NK-92 treated with Interleukin-12 subunit alpha and Interleukin-12 subunit beta, amount 100 ng/mL, for 24 hours (cell line): Measurements from ENCODE around the gene CDC42EP2.

Source experiments
- DNase-seq: peaks from one replicate; lab custom pipeline; 2025; lab: John Stamatoyannopoulos, UW

CDC42EP2 gene

DNA sequence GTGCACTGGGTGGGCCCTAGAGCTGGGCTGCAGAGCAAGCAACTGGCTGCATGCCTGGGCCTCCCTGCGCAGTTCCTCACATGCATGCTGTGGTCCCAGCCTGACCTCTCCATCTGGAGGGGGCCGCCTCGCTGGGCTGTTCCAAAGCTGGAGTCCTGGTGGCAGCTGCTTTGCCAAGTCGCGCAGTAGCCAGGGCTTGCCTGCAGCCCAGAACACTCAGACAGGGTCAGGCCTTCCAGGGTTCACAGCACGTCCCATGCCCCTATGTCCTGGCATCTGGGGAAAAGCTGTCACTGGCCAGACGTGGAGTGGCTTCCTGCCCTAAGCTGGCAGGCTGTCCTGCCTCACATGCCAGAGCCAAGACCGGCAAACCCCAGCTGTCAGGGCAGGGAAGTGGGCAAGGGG lies 16.5 kb upstream of the CDC42EP2 start:
- DNase-seq = no peak

DNA sequence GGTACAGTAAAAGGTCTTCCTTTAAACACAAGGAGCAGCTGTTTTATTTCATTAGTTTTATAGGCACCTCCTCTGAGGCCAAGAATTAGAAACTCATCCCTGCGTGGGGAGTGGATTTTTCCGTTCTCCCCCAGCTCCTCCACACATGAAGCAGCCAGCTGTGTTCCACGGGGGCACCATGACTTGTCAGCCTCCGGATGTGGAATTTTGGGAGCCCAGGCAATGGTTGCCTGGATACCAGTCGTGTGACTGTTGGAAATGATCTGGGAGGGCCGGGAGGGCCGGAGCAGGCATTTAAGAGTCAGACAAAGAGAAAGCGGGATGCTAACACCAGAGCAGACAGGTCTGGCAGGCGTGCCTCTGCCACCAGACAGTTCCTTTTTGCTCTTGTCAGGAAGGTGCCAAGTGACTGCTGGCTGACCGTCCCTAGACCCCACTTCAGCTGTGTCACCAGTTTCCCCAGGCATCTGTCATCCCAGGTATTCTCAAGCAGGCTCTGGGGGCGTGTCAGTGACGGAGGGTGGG lies 15.9 kb upstream of the CDC42EP2 start:
- no peak for DNase-seq

DNA sequence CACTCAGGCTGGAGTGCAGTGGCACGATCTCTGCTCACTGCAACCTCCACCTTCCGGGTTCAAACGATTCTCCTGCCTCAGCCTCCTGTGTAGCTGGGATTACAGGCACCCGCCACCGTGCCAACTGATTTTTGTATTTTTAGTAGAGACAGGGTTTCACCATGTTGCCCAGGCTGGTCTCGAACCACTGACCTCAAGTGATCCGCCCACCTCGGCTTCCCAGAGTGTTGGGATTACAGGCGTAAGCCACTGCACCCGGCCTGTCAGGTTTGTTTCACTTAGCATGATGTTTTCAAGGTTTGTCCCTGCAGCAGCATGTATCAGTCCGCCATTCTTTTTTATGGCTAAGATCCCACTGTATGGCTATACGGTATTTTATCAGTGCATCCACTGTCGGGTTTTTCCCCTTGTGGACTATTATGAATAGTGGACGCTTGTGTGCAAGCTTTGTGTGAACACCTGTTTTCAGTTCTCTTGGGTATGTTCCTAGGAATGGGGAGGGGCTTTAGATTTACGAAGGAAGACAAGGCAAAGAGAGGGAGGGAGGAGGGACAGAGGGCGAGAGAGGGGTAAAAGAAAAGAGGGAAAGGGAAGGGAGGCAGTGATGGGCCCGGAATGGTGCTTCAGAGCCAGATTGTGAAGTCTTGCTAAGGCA lies 13.9 kb upstream of the CDC42EP2 start:
- DNase-seq = no peak

DNA sequence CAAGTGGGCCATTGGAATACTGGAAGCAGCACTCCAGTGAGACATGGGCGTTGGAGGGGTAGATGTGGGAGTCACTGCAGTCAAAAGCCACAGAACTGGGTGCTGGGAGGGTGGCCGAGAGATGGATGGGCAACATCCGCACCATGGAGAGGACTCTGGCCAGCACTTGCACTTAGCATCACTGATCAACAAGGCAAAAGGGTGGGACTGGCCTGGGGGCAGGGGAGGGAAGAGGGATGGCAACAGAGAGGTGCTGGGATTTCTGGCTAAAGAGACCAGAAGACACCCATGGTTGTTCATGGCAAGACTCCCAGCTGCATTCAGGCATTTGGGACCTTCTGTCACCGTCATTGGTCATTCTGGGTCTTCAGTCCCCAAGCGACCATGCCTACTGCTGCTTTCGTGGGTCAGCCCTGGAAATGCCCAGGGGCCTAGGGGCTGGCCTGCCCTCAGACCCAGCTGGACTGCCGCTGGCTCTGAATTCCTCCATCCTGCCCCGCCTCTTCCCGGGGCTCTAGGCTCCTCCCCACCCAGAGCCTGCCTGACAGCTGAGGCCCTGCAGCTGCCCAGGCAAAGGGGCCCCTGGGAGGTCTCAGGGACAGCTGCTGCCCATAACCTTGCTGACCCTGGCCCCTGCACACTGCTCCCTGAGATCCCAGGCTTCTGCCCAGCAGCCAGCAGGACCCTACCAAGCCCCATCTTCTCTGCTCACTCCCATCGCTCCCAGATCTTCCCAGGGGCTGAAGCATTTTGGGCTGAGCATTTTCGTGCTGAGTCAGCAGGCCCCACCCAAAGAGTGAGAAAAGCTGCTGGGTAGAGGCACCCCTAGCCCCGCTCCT lies 13.0 kb upstream of the CDC42EP2 start:
- DNase-seq = no peak

DNA sequence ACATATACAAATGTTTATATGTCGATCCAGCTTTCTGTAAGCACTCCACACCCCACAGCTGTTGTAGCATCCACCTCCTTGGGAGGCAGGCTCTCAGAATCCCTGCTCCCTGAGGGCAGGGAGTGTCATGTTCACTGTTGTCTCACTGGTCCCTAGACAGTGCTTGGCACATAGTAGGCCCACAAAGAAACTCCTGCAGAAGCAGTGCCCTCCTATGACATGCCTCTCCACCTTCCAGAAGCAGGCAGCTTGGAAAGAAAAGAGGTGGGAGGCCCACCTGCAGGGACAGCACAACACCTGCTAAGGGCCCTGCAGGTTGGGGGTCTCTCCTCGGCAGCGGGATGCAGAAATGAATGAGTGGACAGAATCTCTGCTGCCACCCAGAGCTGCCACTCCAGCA lies 11.1 kb upstream of the CDC42EP2 start:
- DNase-seq = no peak

DNA sequence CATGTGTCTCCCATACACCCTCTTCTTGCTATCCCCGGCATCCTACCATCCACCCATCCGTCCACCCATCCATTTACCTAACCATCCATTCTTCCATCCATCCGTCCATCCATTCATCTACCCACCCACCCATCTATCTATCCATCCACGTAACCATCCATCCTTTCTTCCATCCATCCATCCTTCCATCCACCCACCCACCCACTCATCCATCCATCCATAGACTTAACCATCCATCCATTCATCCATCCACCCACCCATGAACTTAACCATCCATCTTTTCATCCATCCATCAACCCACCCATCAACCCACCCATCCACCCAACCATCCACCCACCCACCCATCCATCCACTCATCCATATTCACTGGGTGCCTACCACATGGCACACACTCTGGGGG lies 10.6 kb upstream of the CDC42EP2 start:
- no peak for DNase-seq

DNA sequence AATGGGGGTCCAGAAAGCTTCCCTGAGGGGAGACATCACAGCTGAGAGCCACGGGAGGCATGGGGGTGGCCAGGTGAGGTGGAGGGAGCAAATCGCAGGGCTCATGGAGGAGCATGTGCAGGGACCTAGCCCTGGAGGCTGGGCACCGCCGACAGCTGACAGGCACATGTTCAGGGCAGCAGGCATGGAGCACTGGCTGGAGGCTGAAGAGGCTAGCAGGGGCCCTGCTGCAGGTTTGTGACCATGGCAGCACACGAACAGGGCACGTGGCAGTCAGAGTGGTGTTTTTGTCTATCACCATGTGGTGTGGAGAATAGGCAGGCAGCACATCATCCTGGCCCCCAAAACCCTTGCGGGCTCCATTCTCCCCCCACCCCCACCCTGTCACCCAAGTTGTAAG lies 10.1 kb upstream of the CDC42EP2 start:
- no peak for DNase-seq

DNA sequence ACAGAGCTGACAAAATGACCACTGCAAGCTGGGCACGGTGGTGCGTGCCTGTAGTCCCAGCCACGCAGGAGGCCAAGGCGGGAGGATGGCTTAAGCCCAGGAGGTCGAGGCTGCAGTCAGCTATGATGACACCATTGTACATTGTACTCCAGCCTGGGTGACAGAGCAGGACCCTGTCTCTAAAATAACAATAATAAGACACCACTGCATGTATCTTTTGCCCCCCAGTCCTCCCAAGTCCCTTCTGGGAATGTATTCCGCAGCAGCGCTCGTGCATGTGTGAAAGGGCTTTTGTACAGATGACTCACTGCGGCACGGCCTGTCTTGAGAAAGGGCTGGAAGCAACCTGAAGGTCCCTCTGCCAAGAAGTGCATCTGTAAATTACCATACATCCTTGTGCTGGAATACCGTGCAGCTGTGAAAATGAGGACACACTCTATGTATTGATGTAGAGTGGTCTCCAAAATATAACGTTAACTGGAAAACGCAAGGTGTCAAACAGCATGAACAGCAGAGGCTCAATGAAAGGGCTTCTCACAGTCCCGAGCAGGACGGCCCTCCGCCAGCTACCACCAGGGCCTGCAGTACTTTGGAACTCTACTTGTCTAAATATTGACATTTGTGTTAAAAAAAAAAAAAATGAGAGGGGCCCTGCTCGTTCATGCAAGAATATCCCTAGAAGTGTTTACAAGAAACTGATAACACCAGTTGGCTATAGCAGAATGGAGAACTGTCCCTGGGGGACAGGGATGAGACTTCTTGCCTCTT lies 9.0 kb upstream of the CDC42EP2 start:
- DNase-seq = no peak

DNA sequence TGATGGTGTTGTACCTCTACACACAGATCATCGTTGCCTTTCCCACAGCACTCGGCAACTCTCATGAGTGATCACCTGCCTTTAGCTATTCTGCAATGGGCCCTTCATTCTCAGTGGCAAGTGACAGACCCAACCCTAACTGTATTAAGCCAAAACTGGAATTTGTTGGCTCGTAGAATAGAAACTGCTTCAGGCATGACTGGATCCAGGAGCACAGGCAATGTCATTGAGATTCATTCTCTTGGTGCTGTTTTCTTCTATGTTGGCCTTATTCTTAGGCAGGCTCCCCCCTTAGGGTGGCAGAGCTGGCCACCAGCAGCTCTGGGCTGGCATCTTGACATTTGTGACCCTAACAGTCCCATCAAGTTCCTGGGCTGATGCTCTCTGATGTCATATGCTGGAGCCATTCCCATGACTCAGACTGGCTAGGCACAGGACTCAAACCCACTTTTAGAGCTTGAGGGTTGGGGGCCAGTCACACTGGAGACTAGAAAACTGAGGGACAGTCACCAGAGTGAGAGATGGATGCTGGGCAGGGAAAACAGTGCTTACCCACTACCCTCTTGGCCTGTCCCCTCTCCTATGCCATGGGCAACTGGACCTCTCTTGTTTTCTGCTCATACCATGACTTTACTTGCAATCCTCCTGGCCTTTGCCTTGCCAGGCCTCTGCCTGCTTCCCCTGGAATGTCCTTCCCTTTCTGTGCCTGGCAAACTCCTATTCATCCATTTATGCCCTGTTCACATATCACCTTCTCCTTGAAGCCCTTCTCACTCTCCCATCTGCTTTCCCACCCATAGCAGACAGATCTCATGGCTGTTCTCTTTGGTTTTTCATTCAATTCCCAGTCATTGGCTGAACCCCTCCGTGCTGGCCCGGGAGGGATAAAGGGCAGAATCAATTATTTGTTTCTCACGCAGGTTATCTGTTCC lies 7.1 kb upstream of the CDC42EP2 start:
- no peak for DNase-seq

DNA sequence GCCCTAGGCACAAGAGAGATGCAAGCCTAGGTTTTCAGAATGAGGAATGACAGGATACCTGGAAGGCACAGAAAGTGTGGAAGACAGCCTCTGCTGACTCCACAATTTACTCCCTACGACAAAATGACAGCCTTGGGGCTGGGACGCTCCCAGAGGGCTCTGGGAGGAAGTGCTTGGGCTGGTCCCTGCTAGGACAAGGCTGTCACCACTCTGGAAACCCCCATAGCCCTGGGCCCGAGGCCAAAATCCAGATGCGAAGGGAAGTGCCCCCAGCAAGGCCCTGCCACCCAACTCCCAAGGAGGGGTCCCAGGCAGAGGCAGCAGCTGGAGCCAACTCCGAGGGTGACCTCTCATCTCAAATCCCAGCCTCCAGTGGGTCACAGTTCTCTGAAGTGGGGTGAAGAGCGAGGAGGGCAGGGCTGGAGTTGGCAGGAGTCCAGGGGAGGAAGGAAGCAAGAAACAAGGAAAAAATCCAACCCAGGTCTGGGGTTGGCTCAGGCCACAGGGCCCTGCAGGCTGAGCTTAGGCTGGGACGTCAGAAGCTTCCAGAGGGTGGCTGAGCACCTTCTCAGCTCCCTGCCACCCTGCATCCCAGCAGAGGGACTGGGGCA lies 6.3 kb upstream of the CDC42EP2 start:
- no peak for DNase-seq

DNA sequence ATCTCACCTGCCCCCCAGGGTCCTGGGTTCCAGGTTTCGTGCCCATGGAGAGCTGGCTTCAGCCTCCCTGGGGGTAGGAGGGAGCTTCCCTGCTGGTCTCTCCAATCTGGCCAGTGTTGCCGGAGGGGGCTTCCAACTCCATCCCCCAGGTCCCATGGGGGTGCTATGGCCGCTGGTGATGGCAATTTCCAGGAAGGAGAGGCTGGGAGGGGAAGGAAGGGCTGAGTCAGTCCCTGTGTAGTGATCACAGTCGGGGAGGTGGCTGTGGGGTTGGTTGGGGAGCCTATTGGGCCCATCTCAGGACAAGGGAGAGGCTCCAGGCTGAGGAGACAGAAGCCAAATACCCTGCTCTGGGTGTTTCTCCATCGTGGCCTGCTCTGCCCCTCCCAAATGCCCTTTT lies 5.7 kb upstream of the CDC42EP2 start:
- DNase-seq = no peak

DNA sequence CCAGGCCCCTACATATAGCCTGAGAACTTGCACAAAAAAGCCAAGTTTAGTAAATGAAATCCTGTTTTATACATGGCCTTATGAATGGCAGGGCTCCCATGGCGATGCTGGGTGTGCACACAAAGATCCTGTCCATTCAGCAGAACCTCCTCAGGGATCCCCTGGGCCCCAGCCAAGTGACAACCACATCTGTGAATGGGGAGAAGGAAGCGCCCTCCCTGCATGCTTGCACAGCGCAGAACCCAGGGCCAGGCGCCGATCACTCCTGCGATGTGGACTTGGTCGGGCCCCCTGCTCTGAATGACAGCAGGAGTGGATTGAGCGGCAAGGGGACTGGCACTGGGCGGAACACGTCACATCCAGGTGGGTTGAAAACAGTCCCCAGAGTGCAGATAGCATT lies 4.5 kb upstream of the CDC42EP2 start:
- no peak for DNase-seq

DNA sequence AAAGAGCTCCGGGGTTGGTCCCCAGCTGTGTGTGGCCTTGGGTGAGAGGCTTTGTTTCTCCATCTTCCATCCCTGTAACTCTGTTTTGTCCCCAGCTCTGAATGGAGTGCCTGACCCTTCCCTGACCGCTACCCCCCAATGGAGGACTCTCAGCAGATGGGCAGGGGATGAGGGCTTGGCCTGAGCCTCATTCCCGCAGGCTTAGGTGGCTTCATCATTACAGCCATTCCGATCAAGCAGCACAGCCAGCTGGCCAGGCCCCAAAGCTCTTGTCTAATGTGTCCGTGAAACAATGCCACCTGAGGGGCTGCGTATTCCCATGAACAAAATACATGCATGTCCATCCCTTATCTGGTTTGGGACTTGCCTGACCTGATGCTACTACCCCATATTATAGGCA lies 3.9 kb upstream of the CDC42EP2 start:
- DNase-seq = no peak

DNA sequence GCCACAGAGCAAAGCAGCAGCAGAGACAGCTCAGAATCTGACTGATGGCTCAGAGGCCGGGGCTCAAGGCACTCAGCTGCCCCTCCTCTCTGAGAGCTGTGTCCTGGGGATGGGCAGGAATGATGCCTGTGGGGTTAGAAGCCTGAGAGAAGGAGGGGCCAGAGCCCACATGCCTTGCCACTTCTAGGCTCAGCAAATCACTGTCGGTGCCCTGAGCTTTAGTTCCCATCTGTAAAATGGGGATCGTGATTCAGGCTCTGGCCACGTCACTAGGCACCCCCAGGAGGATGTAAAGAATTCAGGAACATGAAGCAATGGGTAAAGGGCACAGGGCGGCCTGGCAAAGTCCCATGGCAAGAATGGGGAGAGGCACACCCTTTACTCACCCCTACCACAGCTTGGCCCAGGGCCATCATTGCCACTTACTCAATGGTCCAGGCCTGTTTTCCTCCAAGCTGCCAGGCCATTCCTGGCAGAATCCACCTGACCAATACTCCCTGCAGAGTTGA lies 3.4 kb upstream of the CDC42EP2 start:
- no peak for DNase-seq

DNA sequence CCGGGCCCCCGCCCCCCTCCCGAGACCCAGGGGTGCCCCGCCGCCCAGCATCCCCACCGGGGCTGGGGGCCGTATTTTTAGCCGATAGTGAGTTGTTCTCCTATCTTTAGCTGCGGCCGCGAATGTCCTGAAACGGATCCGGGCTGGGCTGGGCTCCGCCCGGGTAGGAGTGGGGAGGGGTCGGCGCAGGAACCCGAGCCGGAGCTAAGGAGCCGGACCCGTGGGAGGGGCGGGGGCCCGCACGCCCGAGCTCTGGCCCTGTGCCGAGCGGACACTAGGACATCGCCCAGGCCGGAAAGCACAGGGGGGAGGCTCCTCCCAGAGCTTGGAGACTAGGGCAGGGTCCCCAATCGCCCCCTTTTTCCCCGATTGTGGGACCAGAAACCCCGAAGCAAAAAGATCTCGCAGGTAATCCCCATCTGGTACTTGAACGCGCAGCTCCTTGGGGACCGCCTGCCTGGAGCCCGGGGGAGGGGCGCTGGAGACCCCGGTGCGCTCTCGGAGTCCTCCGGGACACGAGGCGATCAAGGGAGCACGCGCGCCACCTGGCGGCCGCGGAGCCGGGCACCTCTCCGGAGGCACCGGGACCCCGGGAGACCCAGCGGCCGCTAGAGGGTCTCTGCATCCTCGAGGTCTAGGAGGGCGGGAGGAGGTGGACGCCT lies 669 bp downstream of the CDC42EP2 start:
- DNase-seq = peak; percentile 64

DNA sequence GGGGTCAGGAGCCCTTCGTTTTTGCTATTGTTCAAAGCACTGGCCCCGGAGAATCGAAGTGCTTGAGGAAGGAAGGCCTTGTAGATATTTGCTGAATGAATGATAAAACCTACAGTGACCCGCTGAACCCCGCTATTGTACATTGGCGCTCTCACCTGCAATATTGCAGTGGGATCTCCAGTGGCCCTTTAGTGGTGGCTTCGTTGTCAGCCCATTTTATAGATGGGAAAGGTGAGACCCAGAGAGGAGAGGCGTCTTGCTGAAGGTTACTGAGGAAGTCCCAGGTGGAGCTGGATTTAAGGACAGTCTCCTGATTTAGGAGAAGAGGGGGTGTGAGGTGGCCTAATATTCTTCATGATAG lies 1.2 kb downstream of the CDC42EP2 start:
- DNase-seq = no peak

DNA sequence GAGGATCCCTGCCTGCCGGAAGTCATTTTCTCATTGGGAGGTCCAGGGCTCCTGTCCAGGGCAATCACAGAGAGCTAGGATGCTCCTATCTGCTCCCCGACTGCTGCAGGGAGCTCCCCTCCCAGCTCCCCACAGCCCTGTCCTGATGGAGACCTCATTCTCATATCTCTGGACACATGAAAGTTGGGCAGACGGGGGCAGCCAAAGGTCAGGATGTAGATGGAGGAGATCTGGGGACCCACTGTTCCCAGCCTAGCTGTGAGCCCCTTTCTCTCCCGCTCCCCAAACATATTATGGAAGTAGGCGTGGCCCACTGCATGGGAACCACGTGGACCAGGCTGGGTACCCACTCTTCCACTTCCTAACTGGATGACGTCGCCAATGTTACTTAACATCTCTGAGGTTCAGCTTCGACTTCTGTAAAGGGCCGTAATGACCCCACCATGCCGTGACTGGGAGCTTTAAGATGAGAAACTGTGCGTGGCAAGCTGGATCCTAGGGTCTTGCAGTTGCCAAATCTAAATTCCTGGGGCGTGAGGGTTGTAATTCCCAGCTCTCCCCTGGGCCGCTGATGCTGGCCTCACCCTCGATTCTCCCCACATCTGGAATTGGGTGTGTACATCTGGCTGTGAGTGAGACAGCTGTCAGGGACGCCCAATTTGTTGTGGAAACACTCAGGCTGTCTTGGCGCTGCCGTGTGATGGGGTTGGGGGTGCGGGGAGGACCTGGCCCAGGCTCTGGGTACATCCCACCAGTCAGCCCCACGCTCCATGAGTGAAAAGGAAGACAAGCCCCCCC lies 1.8 kb downstream of the CDC42EP2 start:
- DNase-seq = no peak

DNA sequence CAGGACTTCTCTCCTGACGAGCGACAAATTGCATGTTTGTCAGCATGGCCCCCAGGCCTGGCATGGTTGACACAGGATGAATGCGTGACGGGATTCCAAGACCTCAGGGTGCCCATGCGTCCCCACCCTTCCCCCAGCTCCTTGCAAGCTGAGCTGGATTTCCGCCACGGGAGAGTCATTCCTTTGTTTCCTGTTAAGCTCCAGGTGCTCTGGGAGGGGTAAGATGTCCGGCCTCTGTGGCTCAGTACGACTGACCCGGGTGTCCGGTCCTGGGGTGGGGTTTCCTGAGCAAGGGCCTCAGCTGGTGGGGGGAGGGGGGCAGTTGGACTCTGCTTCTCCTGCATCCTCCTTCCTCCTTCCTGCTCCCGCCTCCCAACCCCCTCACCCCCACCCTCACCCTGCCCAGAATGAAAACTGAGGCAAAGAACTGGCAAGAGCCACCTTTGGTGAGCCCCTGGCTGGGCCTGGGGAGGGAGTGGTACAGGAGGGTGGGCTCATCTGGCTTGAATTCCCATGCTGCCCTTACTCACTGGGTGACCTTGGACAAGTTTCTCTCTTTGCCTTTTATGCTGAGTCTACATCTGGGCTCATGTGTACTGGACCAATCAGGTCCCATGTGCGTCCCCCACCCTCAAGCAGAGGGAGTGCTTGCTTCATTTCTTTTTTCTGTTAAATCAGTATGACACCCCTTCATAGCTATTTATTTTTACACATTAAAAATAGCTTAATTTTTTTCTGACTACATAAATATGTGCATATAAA lies 2.5 kb downstream of the CDC42EP2 start:
- no peak for DNase-seq
